ENCODE results near the gene FARSA. TPM values are rescaled to one million over a fixed set of nuclear protein-coding genes. Genes with fewer than 3 reads are reported as not detected.

The FARSA gene
- polyA plus RNA-seq, 2 of the 4 experiments (the other 2 are of a cell fraction), result 18.1 to 58.7 TPM

- WGBS (ENCODE audit: missing lambda C conversion rate), result 79% methylated on average over 9 of the region's 10 CpGs
- DNase-seq (ENCODE audit: low read depth in 1 of 2, low spot score in 1 of 2) (no peak), ATAC-seq (no peak; a peak in 1 of 6 replicates), FAIRE-seq (no peak)
- TF ChIP-seq REST (IDR thresholded peaks at IDR 0.05), result no peak
- TF ChIP-seq SMC3 (IDR thresholded peaks at IDR 0.05), result no peak
- TF ChIP-seq NR3C1 (IDR thresholded peaks at IDR 0.05), result no peak
- no peak for TF ChIP-seq HDAC2 (IDR thresholded peaks at IDR 0.05)
- TF ChIP-seq E2F6 (IDR thresholded peaks at IDR 0.05; ENCODE audit: borderline replicate concordance, low read depth), result no peak
- no peak for TF ChIP-seq HEYL (CRISPR knock-in tag; IDR thresholded peaks at IDR 0.05)
- TF ChIP-seq CBX8 (IDR thresholded peaks at IDR 0.05), result no peak
- no peak for TF ChIP-seq FOSB (CRISPR knock-in tag; IDR thresholded peaks at IDR 0.05)
- no peak for TF ChIP-seq PBX3 (IDR thresholded peaks at IDR 0.05)
- no peak for TF ChIP-seq MAFK (IDR thresholded peaks at IDR 0.05; ENCODE audit: partially characterized antibody)
- no peak for TF ChIP-seq NFE2L2 (conservative IDR thresholded peaks at IDR 0.05; ENCODE audit: low read length)
- TF ChIP-seq KDM5A (IDR thresholded peaks at IDR 0.05), result no peak
- no peak for TF ChIP-seq POLR2AphosphoS2 (conservative IDR thresholded peaks at IDR 0.05; ENCODE audit: low read length)
- no peak for TF ChIP-seq RFX5 (IDR thresholded peaks at IDR 0.05)
- TF ChIP-seq ZFP36 (IDR thresholded peaks at IDR 0.05; ENCODE audit: borderline replicate concordance, partially characterized antibody), result no peak
- TF ChIP-seq PHF8 (IDR thresholded peaks at IDR 0.05; ENCODE audit: borderline replicate concordance, low read depth), result no peak
- no peak for TF ChIP-seq RNF2 (IDR thresholded peaks at IDR 0.05; ENCODE audit: borderline replicate concordance, low read depth)
- no peak for TF ChIP-seq EP300 (IDR thresholded peaks at IDR 0.05)
- TF ChIP-seq RARB (CRISPR knock-in tag; IDR thresholded peaks at IDR 0.05), result no peak
- H3K9me3 ChIP-seq, result no peaks in the 10 kb centered on the region
- H3K4me2 ChIP-seq, result no peak overlapping the region
- POLR2A ChIA-PET, result no interaction called here
- CTCF ChIA-PET, result interaction anchor here (0.8 to 1.6 kb wide), 4 partner anchors 13 to 53 kb away, joined by 3 to 5 read pairs (median 4); no protein-coding TSS in a partner anchor
- no peaks in the 10 kb centered on the region for H3K4me1 ChIP-seq
- H3K27ac ChIP-seq, result no peak overlapping the region
- no peak overlapping the region for H3K4me3 ChIP-seq
Measured at GRCh38 chr19:12899891-12900518, 33.5 kb downstream of the FARSA start.

GRCh38 chr19:12896460-12896859, 37.1 kb downstream of the FARSA start:
- Histone ChIP-seq H3K4me3 (no peak overlapping the region), H3K27ac (no peak overlapping the region), H3K4me1 (peaks cover 3% of the 10 kb centered on the region; the same call in 1 of the 3 replicates), H3K4me2 (no peak overlapping the region), H3K9me3 (no peaks in the 10 kb centered on the region)
- FAIRE-seq (no peak), DNase-seq (ENCODE audit: low read depth in 1 of 2, low spot score in 1 of 2) (no peak), ATAC-seq (no peak)
- ChIA-PET POLR2A (no interaction called here), CTCF (interaction anchor here (0.7 to 2.3 kb wide), 3 partner anchors 11 to 49 kb away, joined by 3 to 7 read pairs (median 3); no protein-coding TSS in a partner anchor)
- WGBS (ENCODE audit: missing lambda C conversion rate), result 92% methylated on average over 4 of the region's 17 CpGs
- TF ChIP-seq PHF8 (IDR thresholded peaks at IDR 0.05; ENCODE audit: borderline replicate concordance, low read depth), result no peak
- no peak for TF ChIP-seq GATA3 (IDR thresholded peaks at IDR 0.05; ENCODE audit: borderline replicate concordance)
- TF ChIP-seq POLR2AphosphoS2 (conservative IDR thresholded peaks at IDR 0.05; ENCODE audit: low read length), result no peak
- TF ChIP-seq HOXB5 (CRISPR knock-in tag; IDR thresholded peaks at IDR 0.05), result no peak
- TF ChIP-seq BCL3 (IDR thresholded peaks at IDR 0.05), result no peak
- no peak for TF ChIP-seq E2F6 (IDR thresholded peaks at IDR 0.05; ENCODE audit: borderline replicate concordance, low read depth)
- TF ChIP-seq REST (IDR thresholded peaks at IDR 0.05), result no peak
- TF ChIP-seq MAFK (IDR thresholded peaks at IDR 0.05; ENCODE audit: partially characterized antibody), result no peak
- TF ChIP-seq USF2 (IDR thresholded peaks at IDR 0.05), result no peak
- TF ChIP-seq HEYL (CRISPR knock-in tag; IDR thresholded peaks at IDR 0.05), result no peak

All from A549 (cell line).